ENCODE measurements around the gene LGALS3BP.

LGALS3BP gene

GRCh38 chr17:78925234-78925633 lies 54.5 kb downstream of the LGALS3BP start, which contains the start of gene TIMP2:
TIMP2 (minus strand) TSS chr17:78925387; CDS start chr17:78925088, 299 bp downstream.
- peak; percentile 81 for DNase-seq (ENCODE audit: low read depth)
- peak within 1 kb of the TSS; percentile 81 for H3K4me3 ChIP-seq (ENCODE audit: control insufficient read depth, low read depth, low read length)
- TF ChIP-seq CTCF (conservative IDR thresholded peaks at IDR 0.05; ENCODE audit: control insufficient read depth, insufficient read depth, low read depth, low read length): no peak

- no peak for DNase-seq (ENCODE audit: low read depth)
- H3K4me3 ChIP-seq (ENCODE audit: control insufficient read depth, low read depth, low read length): peak overlapping the region; percentile 81
These were observed 55.1 kb downstream of the LGALS3BP start for GRCh38 chr17:78924481-78925151.

GRCh38 chr17:78923660-78924453 lies 55.9 kb downstream of the LGALS3BP start:
- H3K4me3 ChIP-seq (ENCODE audit: control insufficient read depth, low read depth, low read length): peak overlapping the region; percentile 81
- no peak for DNase-seq (ENCODE audit: low read depth)
- no peak for TF ChIP-seq CTCF (conservative IDR thresholded peaks at IDR 0.05; ENCODE audit: control insufficient read depth, insufficient read depth, low read depth, low read length)

More at GRCh38 chr17:78924481-78925151, 55.1 kb downstream of the LGALS3BP start:
- TF ChIP-seq CTCF (conservative IDR thresholded peaks at IDR 0.05; ENCODE audit: control insufficient read depth, insufficient read depth, low read depth, low read length): no peak

GRCh38 chr17:78922816-78923498 lies 56.8 kb downstream of the LGALS3BP start:
- TF ChIP-seq CTCF (conservative IDR thresholded peaks at IDR 0.05; ENCODE audit: control insufficient read depth, insufficient read depth, low read depth, low read length): no peak
- no peak for DNase-seq (ENCODE audit: low read depth)
- peak overlapping the region; percentile 81 for H3K4me3 ChIP-seq (ENCODE audit: control insufficient read depth, low read depth, low read length)

GRCh38 chr17:78921437-78921971 lies 58.2 kb downstream of the LGALS3BP start:
- no peak for TF ChIP-seq CTCF (conservative IDR thresholded peaks at IDR 0.05; ENCODE audit: control insufficient read depth, insufficient read depth, low read depth, low read length)
- peak overlapping the region; percentile 3 for H3K4me3 ChIP-seq (ENCODE audit: control insufficient read depth, low read depth, low read length)
- no peak for DNase-seq (ENCODE audit: low read depth)
